ENCODE data around the gene P3H2.
"Not testable (repeated sequence)": the region's sequence is repeated elsewhere in the genome, so short reads cannot be mapped to it uniquely, and the experiment has no call there.

P3H2 gene

GRCh38 chr3:190120269-190121060 lies at the start of gene P3H2:
P3H2 (minus strand) TSS chr3:190120897; CDS start chr3:190120731, 166 bp downstream.
- peaks cover 5% of the 10 kb centered on the region for H3K4me1 ChIP-seq (ENCODE audit: control insufficient read depth, insufficient read depth, low read length)
- H3K36me3 ChIP-seq (ENCODE audit: control insufficient read depth, insufficient read depth, low read length) = no peaks in the 10 kb centered on the region
- H3K27me3 ChIP-seq (ENCODE audit: control insufficient read depth, insufficient read depth, low read length) = no peaks in the 10 kb centered on the region
- H3K4me3 ChIP-seq (ENCODE audit: low read length) = peak within 1 kb of the TSS; percentile 68
- peak within 1 kb of the TSS; percentile 68 for H3K9ac ChIP-seq (ENCODE audit: low read length)
- H3K9me3 ChIP-seq (ENCODE audit: control insufficient read depth, low read length) = no peaks in the 10 kb centered on the region

GRCh38 chr3:190169877-190170276 lies 49.2 kb upstream of the P3H2 start:
- Histone ChIP-seq H3K27me3 (ENCODE audit: control insufficient read depth, insufficient read depth, low read length) (no peaks in the 10 kb centered on the region), H3K4me1 (ENCODE audit: control insufficient read depth, insufficient read depth, low read length) (peaks cover 22% of the 10 kb centered on the region), H3K4me3 (ENCODE audit: low read length) (no peak overlapping the region), H3K9ac (ENCODE audit: low read length) (no peak overlapping the region), H3K9me3 (ENCODE audit: control insufficient read depth, low read length) (no peaks in the 10 kb centered on the region), H3K36me3 (ENCODE audit: control insufficient read depth, insufficient read depth, low read length) (no peaks in the 10 kb centered on the region)

- H3K27me3 ChIP-seq (ENCODE audit: control insufficient read depth, insufficient read depth, low read length) = no peaks in the 10 kb centered on the region
- peaks cover 26% of the 10 kb centered on the region for H3K4me1 ChIP-seq (ENCODE audit: control insufficient read depth, insufficient read depth, low read length)
- H3K36me3 ChIP-seq (ENCODE audit: control insufficient read depth, insufficient read depth, low read length) = no peaks in the 10 kb centered on the region
- H3K4me3 ChIP-seq (ENCODE audit: low read length) = no peak overlapping the region
- no peaks in the 10 kb centered on the region for H3K9me3 ChIP-seq (ENCODE audit: control insufficient read depth, low read length)
- H3K9ac ChIP-seq (ENCODE audit: low read length) = no peak overlapping the region
Measured at GRCh38 chr3:190169243-190169642, 48.5 kb upstream of the P3H2 start.

GRCh38 chr3:190167936-190168680 lies 47.4 kb upstream of the P3H2 start:
- H3K4me1 ChIP-seq (ENCODE audit: control insufficient read depth, insufficient read depth, low read length) = peaks cover 26% of the 10 kb centered on the region
- H3K36me3 ChIP-seq (ENCODE audit: control insufficient read depth, insufficient read depth, low read length) = no peaks in the 10 kb centered on the region
- H3K4me3 ChIP-seq (ENCODE audit: low read length) = no peak overlapping the region
- H3K27me3 ChIP-seq (ENCODE audit: control insufficient read depth, insufficient read depth, low read length) = no peaks in the 10 kb centered on the region
- H3K9me3 ChIP-seq (ENCODE audit: control insufficient read depth, low read length) = no peaks in the 10 kb centered on the region
- H3K9ac ChIP-seq (ENCODE audit: low read length) = no peak overlapping the region

GRCh38 chr3:190166948-190167347 lies 46.3 kb upstream of the P3H2 start:
- no peaks in the 10 kb centered on the region for H3K36me3 ChIP-seq (ENCODE audit: control insufficient read depth, insufficient read depth, low read length)
- H3K27me3 ChIP-seq (ENCODE audit: control insufficient read depth, insufficient read depth, low read length) = no peaks in the 10 kb centered on the region

GRCh38 chr3:190165253-190165652 lies 44.6 kb upstream of the P3H2 start:
- Histone ChIP-seq H3K36me3 (ENCODE audit: control insufficient read depth, insufficient read depth, low read length) (no peaks in the 10 kb centered on the region), H3K9ac (ENCODE audit: low read length) (no peak overlapping the region), H3K4me3 (ENCODE audit: low read length) (no peak overlapping the region), H3K4me1 (ENCODE audit: control insufficient read depth, insufficient read depth, low read length) (peaks cover 26% of the 10 kb centered on the region), H3K9me3 (ENCODE audit: control insufficient read depth, low read length) (no peaks in the 10 kb centered on the region), H3K27me3 (ENCODE audit: control insufficient read depth, insufficient read depth, low read length) (no peaks in the 10 kb centered on the region)

More at GRCh38 chr3:190166948-190167347, 46.3 kb upstream of the P3H2 start:
- Histone ChIP-seq H3K9ac (ENCODE audit: low read length) (no peak overlapping the region), H3K9me3 (ENCODE audit: control insufficient read depth, low read length) (no peaks in the 10 kb centered on the region), H3K4me3 (ENCODE audit: low read length) (no peak overlapping the region), H3K4me1 (ENCODE audit: control insufficient read depth, insufficient read depth, low read length) (peaks cover 26% of the 10 kb centered on the region)

- peaks cover 24% of the 10 kb centered on the region for H3K4me1 ChIP-seq (ENCODE audit: control insufficient read depth, insufficient read depth, low read length)
- H3K9ac ChIP-seq (ENCODE audit: low read length); H3K27me3 ChIP-seq (ENCODE audit: control insufficient read depth, insufficient read depth, low read length); H3K36me3 ChIP-seq (ENCODE audit: control insufficient read depth, insufficient read depth, low read length); H3K4me3 ChIP-seq (ENCODE audit: low read length); H3K9me3 ChIP-seq (ENCODE audit: control insufficient read depth, low read length): not testable (repeated sequence)
Measured at GRCh38 chr3:190162013-190162412, 41.3 kb upstream of the P3H2 start.

GRCh38 chr3:190159902-190160435 lies 39.3 kb upstream of the P3H2 start:
- Histone ChIP-seq H3K27me3 (ENCODE audit: control insufficient read depth, insufficient read depth, low read length) (no peaks in the 10 kb centered on the region), H3K9ac (ENCODE audit: low read length) (no peak overlapping the region), H3K36me3 (ENCODE audit: control insufficient read depth, insufficient read depth, low read length) (no peaks in the 10 kb centered on the region)

GRCh38 chr3:190158261-190158660 lies 37.6 kb upstream of the P3H2 start:
- Histone ChIP-seq H3K9me3 (ENCODE audit: control insufficient read depth, low read length) (no peaks in the 10 kb centered on the region), H3K4me1 (ENCODE audit: control insufficient read depth, insufficient read depth, low read length) (peaks cover 17% of the 10 kb centered on the region), H3K36me3 (ENCODE audit: control insufficient read depth, insufficient read depth, low read length) (no peaks in the 10 kb centered on the region), H3K27me3 (ENCODE audit: control insufficient read depth, insufficient read depth, low read length) (no peaks in the 10 kb centered on the region), H3K9ac (ENCODE audit: low read length) (no peak overlapping the region), H3K4me3 (ENCODE audit: low read length) (no peak overlapping the region)

More at GRCh38 chr3:190159902-190160435, 39.3 kb upstream of the P3H2 start:
- H3K4me3 ChIP-seq (ENCODE audit: low read length) = no peak overlapping the region
- no peaks in the 10 kb centered on the region for H3K9me3 ChIP-seq (ENCODE audit: control insufficient read depth, low read length)
- peaks cover 25% of the 10 kb centered on the region for H3K4me1 ChIP-seq (ENCODE audit: control insufficient read depth, insufficient read depth, low read length)

- no peaks in the 10 kb centered on the region for H3K36me3 ChIP-seq (ENCODE audit: control insufficient read depth, insufficient read depth, low read length)
- no peaks in the 10 kb centered on the region for H3K27me3 ChIP-seq (ENCODE audit: control insufficient read depth, insufficient read depth, low read length)
- no peaks in the 10 kb centered on the region for H3K9me3 ChIP-seq (ENCODE audit: control insufficient read depth, low read length)
- no peak overlapping the region for H3K9ac ChIP-seq (ENCODE audit: low read length)
- H3K4me1 ChIP-seq (ENCODE audit: control insufficient read depth, insufficient read depth, low read length) = peaks cover 17% of the 10 kb centered on the region
- no peak overlapping the region for H3K4me3 ChIP-seq (ENCODE audit: low read length)
Measured at GRCh38 chr3:190155752-190156151, 35.1 kb upstream of the P3H2 start.

- Histone ChIP-seq H3K9me3 (ENCODE audit: control insufficient read depth, low read length) (no peaks in the 10 kb centered on the region), H3K4me1 (ENCODE audit: control insufficient read depth, insufficient read depth, low read length) (peaks cover 7% of the 10 kb centered on the region), H3K9ac (ENCODE audit: low read length) (no peak overlapping the region), H3K27me3 (ENCODE audit: control insufficient read depth, insufficient read depth, low read length) (no peaks in the 10 kb centered on the region), H3K36me3 (ENCODE audit: control insufficient read depth, insufficient read depth, low read length) (no peaks in the 10 kb centered on the region), H3K4me3 (ENCODE audit: low read length) (no peak overlapping the region)
Measured at GRCh38 chr3:190150681-190151080, 30.0 kb upstream of the P3H2 start.

Measured in mucosa of stomach (tissue), 1 donor.